SHP77 treated with DMSO at 0.1 percent for 48 hours (cell line): Measurements from ENCODE around the gene CHRND.

Experiments
- DNase-seq: peaks from one replicate; lab custom pipeline; 2025; lab: John Stamatoyannopoulos, UW

The CHRND gene

GRCh38 chr2:232504438-232504837 is 21.5 kb upstream of the CHRND start:
- DNase-seq = no peak

- DNase-seq = no peak
These were observed 20.1 kb upstream of the CHRND start for GRCh38 chr2:232505856-232506255.

GRCh38 chr2:232506709-232507108 is 19.3 kb upstream of the CHRND start:
- DNase-seq = no peak

GRCh38 chr2:232508251-232508650 is 17.7 kb upstream of the CHRND start:
- no peak for DNase-seq

- peak; percentile 59 for DNase-seq
These were observed 14.5 kb upstream of the CHRND start for GRCh38 chr2:232511336-232511890.

- DNase-seq = no peak
These were observed 13.4 kb upstream of the CHRND start for GRCh38 chr2:232512602-232513001.

- no peak for DNase-seq
These were observed 12.6 kb upstream of the CHRND start for GRCh38 chr2:232513353-232513752.

GRCh38 chr2:232515639-232516038 is 10.3 kb upstream of the CHRND start:
- no peak for DNase-seq

- no peak for DNase-seq
These were observed 9.4 kb upstream of the CHRND start for GRCh38 chr2:232516551-232516950.

GRCh38 chr2:232518844-232519243 is 7.1 kb upstream of the CHRND start:
- DNase-seq = no peak

GRCh38 chr2:232519581-232520438 is 6.2 kb upstream of the CHRND start, which contains the start of gene PRSS56:
Gene PRSS56, plus strand, starts transcription at chr2:232520388. Its CDS starts 211 bp downstream, at chr2:232520599.
- DNase-seq = no peak

GRCh38 chr2:232520489-232520888 is 5.5 kb upstream of the CHRND start:
- no peak for DNase-seq

- DNase-seq = no peak
These were observed 4.9 kb upstream of the CHRND start for GRCh38 chr2:232521098-232521497.

- no peak for DNase-seq
These were observed 3.9 kb upstream of the CHRND start for GRCh38 chr2:232521959-232522622.

GRCh38 chr2:232522623-232523401 is 3.1 kb upstream of the CHRND start:
- no peak for DNase-seq

- DNase-seq = no peak
These were observed 2.6 kb upstream of the CHRND start for GRCh38 chr2:232523402-232523681.

- no peak for DNase-seq
These were observed 2.0 kb upstream of the CHRND start for GRCh38 chr2:232523682-232524597.

GRCh38 chr2:232524771-232525170 is 1.2 kb upstream of the CHRND start:
- DNase-seq = no peak

- no peak for DNase-seq
These were observed 761 bp upstream of the CHRND start for GRCh38 chr2:232525199-232525598.

GRCh38 chr2:232526372-232526941 is 497 bp downstream of the CHRND start:
- DNase-seq = no peak

GRCh38 chr2:232527905-232528470 is 2.0 kb downstream of the CHRND start:
- no peak for DNase-seq
